Measurements from ENCODE around the gene MAML3.

Gene MAML3

DNA sequence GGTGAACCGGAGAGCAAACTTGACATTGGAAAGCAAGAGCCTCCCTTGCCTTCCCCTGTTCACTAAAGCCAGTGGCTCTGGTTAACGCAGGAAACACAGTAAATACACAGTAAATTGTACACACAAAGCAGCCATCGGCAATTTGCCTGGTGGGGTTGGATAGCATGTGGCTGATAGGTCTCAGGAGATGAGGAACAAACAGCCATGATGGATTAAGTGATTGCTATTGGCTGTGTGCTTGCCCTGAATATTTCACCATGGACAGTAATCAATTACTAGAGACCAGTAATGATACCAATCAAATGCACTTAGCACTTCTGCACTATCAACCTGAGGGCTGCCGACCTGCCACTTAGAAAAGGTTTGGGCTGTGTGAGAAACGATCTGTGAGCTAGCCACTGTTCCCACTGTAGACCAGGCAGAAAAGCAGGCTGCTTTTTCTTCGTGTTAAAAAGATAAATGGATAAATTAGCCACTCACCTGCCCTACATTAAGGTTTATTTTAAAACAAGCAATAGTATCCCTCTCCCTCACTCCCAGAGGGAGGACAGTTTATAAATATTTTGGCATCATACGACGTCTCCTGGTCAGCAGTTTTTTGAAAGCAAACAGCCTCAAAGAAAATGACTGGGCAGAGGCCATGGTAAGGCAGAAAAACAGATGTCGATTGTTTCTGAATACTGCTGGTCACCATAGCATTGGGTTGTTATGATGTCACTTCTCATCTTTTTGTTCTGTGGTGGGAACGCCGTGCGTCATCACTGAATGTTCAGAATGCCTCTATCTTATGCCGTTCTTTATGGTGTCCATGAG lies 167.1 kb downstream of the MAML3 start:
- no peaks in the 10 kb centered on the region for H3K4me1 ChIP-seq (ENCODE audit: control insufficient read depth in 1 of 2, insufficient read depth in 1 of 2, low read depth in 1 of 2, low read length in 1 of 2)
- TF ChIP-seq, protein P1, sequence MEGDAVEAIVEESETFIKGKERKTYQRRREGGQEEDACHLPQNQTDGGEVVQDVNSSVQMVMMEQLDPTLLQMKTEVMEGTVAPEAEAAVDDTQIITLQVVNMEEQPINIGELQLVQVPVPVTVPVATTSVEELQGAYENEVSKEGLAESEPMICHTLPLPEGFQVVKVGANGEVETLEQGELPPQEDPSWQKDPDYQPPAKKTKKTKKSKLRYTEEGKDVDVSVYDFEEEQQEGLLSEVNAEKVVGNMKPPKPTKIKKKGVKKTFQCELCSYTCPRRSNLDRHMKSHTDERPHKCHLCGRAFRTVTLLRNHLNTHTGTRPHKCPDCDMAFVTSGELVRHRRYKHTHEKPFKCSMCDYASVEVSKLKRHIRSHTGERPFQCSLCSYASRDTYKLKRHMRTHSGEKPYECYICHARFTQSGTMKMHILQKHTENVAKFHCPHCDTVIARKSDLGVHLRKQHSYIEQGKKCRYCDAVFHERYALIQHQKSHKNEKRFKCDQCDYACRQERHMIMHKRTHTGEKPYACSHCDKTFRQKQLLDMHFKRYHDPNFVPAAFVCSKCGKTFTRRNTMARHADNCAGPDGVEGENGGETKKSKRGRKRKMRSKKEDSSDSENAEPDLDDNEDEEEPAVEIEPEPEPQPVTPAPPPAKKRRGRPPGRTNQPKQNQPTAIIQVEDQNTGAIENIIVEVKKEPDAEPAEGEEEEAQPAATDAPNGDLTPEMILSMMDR (IDR thresholded peaks at IDR 0.05): no peak

DNA sequence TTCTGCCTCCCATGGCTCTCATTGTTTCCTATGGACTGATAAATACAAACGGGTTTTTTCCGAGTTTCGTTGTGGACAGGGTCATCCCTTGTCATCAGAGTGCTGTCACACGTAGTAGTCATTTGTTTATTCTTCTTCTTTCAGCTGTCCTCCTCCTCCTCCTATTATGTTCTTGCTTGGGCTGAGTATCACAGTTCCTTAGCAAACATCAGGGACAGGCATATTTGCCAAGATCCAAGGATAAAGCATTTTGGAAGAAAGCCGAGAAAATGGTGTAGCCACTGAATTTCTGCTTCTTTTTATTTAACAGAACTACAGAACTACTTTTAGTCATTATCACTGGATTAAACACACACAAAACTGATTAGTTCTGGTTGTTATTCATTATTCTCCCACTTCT lies 167.9 kb downstream of the MAML3 start:
- H3K9me3 ChIP-seq: no peaks in the 10 kb centered on the region
- TF ChIP-seq, protein P1 (IDR thresholded peaks at IDR 0.05): no peak
- H3K27ac ChIP-seq: no peak overlapping the region
- H3K4me1 ChIP-seq (ENCODE audit: control insufficient read depth in 1 of 2, insufficient read depth in 1 of 2, low read depth in 1 of 2, low read length in 1 of 2): no peaks in the 10 kb centered on the region
- no peaks in the 10 kb centered on the region for H3K36me3 ChIP-seq
- no peak overlapping the region for H3K4me3 ChIP-seq (ENCODE audit: low read depth in 1 of 2, low read length in 1 of 2)
- no peaks in the 10 kb centered on the region for H3K27me3 ChIP-seq

More for the DNA sequence above, 167.1 kb downstream of the MAML3 start:
- Histone ChIP-seq H3K27ac (no peak overlapping the region), H3K9me3 (no peaks in the 10 kb centered on the region), H3K36me3 (no peaks in the 10 kb centered on the region), H3K27me3 (no peaks in the 10 kb centered on the region), H3K4me3 (ENCODE audit: low read depth in 1 of 2, low read length in 1 of 2) (no peak overlapping the region)

DNA sequence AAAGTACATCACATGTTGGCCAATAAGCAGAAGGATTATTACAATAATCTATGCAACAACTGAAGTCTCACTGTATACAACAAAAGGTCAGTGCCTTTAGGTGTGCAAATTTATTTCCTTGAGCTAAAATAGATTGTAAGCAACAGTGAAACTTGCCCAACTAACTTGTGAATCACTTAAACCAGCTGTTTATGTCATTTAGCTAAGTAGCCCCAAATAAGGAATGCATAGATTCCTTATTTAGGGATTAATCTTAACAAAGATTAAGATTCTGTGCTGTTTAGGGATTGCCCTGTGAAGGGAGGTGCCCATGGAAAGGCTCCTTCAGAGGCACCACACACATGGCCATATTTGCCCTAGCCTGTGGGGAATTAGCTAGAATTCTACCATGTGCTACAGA lies 168.6 kb downstream of the MAML3 start:
- Histone ChIP-seq H3K9me3 (no peaks in the 10 kb centered on the region), H3K36me3 (no peaks in the 10 kb centered on the region), H3K4me3 (ENCODE audit: low read depth in 1 of 2, low read length in 1 of 2) (no peak overlapping the region), H3K27me3 (no peaks in the 10 kb centered on the region), H3K4me1 (ENCODE audit: control insufficient read depth in 1 of 2, insufficient read depth in 1 of 2, low read depth in 1 of 2, low read length in 1 of 2) (no peaks in the 10 kb centered on the region), H3K27ac (no peak overlapping the region)
- TF ChIP-seq, protein P1 (IDR thresholded peaks at IDR 0.05): no peak

DNA sequence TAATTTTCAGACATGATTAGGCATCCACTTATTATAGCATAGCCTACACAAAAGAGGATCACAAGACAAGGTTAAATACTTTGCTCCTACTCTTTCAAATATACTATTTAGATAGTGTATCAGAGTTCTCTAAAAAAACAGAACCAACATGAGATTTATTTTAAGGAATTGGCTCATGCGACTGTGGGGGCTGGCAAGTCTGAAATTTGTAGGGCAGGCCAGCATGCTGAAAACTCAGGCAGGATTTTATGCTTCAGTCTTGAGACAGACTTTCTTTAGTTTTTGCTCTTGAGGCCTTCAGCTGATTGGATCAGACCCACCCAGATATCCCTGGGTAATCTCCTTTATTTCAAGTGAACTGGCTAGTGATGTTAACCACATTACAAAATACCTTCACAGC lies 169.5 kb downstream of the MAML3 start:
- no peaks in the 10 kb centered on the region for H3K9me3 ChIP-seq
- TF ChIP-seq, protein P1 (IDR thresholded peaks at IDR 0.05): no peak
- no peak overlapping the region for H3K27ac ChIP-seq
- peaks cover 3 to 4% of the 10 kb centered on the region in 2 experiments for H3K4me1 ChIP-seq (ENCODE audit: control insufficient read depth in 1 of 2, insufficient read depth in 1 of 2, low read depth in 1 of 2, low read length in 1 of 2)
- no peak overlapping the region for H3K4me3 ChIP-seq (ENCODE audit: low read depth in 1 of 2, low read length in 1 of 2)
- H3K27me3 ChIP-seq: no peaks in the 10 kb centered on the region
- H3K36me3 ChIP-seq: no peaks in the 10 kb centered on the region

DNA sequence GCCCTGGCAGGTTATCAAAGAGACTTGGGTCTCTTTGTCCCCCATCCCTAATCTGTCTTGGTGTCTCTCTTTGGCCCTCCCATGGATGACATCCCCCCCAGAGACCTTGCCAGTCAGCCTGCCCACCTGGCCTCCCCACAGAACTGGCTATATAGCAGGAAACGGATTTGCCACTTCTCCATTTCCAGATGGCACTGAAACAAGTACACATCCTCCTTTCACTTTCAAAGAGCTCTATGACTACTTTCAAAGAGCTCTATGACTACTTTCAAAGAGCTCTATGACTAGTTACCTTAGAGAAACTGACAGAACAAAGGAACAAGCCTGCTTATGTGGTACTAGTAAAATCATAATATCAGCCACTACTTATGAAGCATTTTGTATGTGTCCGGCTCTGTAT lies 175.3 kb downstream of the MAML3 start:
- H3K27ac ChIP-seq: peak overlapping the region; percentile 79
- H3K4me3 ChIP-seq (ENCODE audit: low read depth in 1 of 2, low read length in 1 of 2): peak overlapping the region in 1 of 2 experiments; percentile 33
- TF ChIP-seq, protein P1 (IDR thresholded peaks at IDR 0.05): no peak
- H3K9me3 ChIP-seq: no peaks in the 10 kb centered on the region
- H3K4me1 ChIP-seq (ENCODE audit: control insufficient read depth in 1 of 2, insufficient read depth in 1 of 2, low read depth in 1 of 2, low read length in 1 of 2): peaks cover 57 to 60% of the 10 kb centered on the region in 2 experiments
- no peaks in the 10 kb centered on the region for H3K27me3 ChIP-seq
- H3K36me3 ChIP-seq: no peaks in the 10 kb centered on the region
